Gastrocnemius medialis (tissue), 4 donors: ENCODE results near the gene PKN1. TPM values are rescaled to one million over a fixed set of nuclear protein-coding genes. Genes with fewer than 3 reads are reported as not detected.

ENCODE experiments used
- ATAC-seq, 2 donors: fragments of 150-250 bp; one replicate each; pipeline ENCODE4 v1.9.1; 2016
- DNase-seq, 2 donors: peaks; one replicate each; pipeline ENCODE4 v3.0.0-alpha.2; 2019
- H3K27ac ChIP-seq, 4 donors: fragments of 200-600 bp; sonication (generic); 1 replicate in 1 of 4; 2 replicates in 3 of 4; pipeline ENCODE4 v1.5.1; 2016 to 2018; ENCODE audit warnings: mild to moderate bottlenecking in 2 of 4, moderate library complexity in 1 of 4
- H3K27me3 ChIP-seq, 3 donors: fragments of 200-600 bp; sonication (generic) in 2 of 3; 1 replicate in 1 of 3; 2 replicates in 2 of 3; pipeline versions ENCODE4 v1.5.1 to v1.6.0; 2016 to 2019; ENCODE audit warnings: mild to moderate bottlenecking in 1 of 3, moderate library complexity in 1 of 3
- H3K36me3 ChIP-seq, 2 donors: fragments of 200-600 bp; sonication (generic) in 1 of 2; one replicate each; pipeline ENCODE4 v1.5.1; 2017 to 2018
- H3K4me1 ChIP-seq, 2 donors: fragments of 200-600 bp; sonication (generic) in 1 of 2; one replicate each; pipeline ENCODE4 v1.5.1; 2016 to 2017; ENCODE audit warnings: mild to moderate bottlenecking in 2 of 2
- H3K4me3 ChIP-seq, 4 donors: fragments of 200-600 bp; sonication (generic) in 3 of 4; 1 replicate in 1 of 4; 2 replicates in 3 of 4; pipeline ENCODE4 v1.5.1; 2016 to 2019; ENCODE audit warnings: mild to moderate bottlenecking in 2 of 4
- H3K9me3 ChIP-seq, 3 donors: fragments of 200-600 bp; sonication (generic) in 2 of 3; 1 replicate in 1 of 3; 2 replicates in 2 of 3; pipeline ENCODE4 v1.5.1; 2016 to 2019
- CTCF ChIP-seq, 5 experiments: fragments of 450-650 bp in 3 of 5; fragments of 200-600 bp in 2 of 5; sonication (generic) in 2 of 5; IDR thresholded peaks in 4 of 5; conservative IDR thresholded peaks in 1 of 5; 1 replicate in 4 of 5; 2 replicates in 1 of 5; pipeline ENCODE4 v1.5.1; 2016 to 2019; ENCODE audit warnings: antibody characterized with exemption in 5 of 5, mild to moderate bottlenecking in 3 of 5, moderate library complexity in 3 of 5
- POLR2A ChIP-seq, 2 donors: fragments of 450-650 bp; IDR thresholded peaks; one replicate each; pipeline ENCODE4 v1.6.1; 2017; ENCODE audit warnings: antibody characterized with exemption in 2 of 2, mild to moderate bottlenecking in 2 of 2, moderate library complexity in 2 of 2
- in situ Hi-C, 4 donors: fragments of 200-750 bp; cut with MboI; loops; one replicate each; pipeline versions ENCODE4 v1.15.0 to v1.8.0; 2017; ENCODE audit warnings: low sequenced_read_pairs in 4 of 4
- intact Hi-C: fragments of 100-400 bp; cut with DNase I; formaldehyde crosslinking; loops from one replicate; pipeline ENCODE4 v1.15.1; 2023; ENCODE audit warnings: low total_unique reads
- total RNA-seq, 4 donors: library from RNA; depleted of rRNA; stranded (reverse); fragments of >200 nt; gene quantifications; one replicate each; pipeline versions ENCODE4 v1.1.0 to v1.2.3, GENCODE V29; 2016

PKN1 gene
- total RNA-seq, 4 donors from 2014 or later: 52.1 to 130 (median 81.3) TPM

GRCh38 chr19:14479975-14480699 is 47.0 kb downstream of the PKN1 start:
- Histone ChIP-seq H3K4me1 (peaks cover 0 to 7% of the 10 kb centered on the region in 2 donors), H3K27me3 (peaks cover 7 to 16% (median 16%) of the 10 kb centered on the region in 3 donors), H3K27ac (no peak overlapping the region), H3K4me3 (no peak overlapping the region), H3K9me3 (no peaks in the 10 kb centered on the region), H3K36me3 (peaks cover 0 to 29% of the 10 kb centered on the region in 2 donors)
- in situ Hi-C loops (no loop called here), intact Hi-C loops (no loop called here)
- no peak for TF ChIP-seq POLR2A (IDR thresholded peaks at IDR 0.05)
- peak in 4 of 5 experiments; percentile 51 to 76 (median 66) for TF ChIP-seq CTCF (IDR thresholded peaks at IDR 0.05 in 4 of 5, conservative IDR thresholded peaks at IDR 0.05 in 1 of 5)
- DNase-seq (no peak), ATAC-seq (no peak)

- peaks cover 0 to 29% of the 10 kb centered on the region in 2 donors for H3K36me3 ChIP-seq
- H3K27me3 ChIP-seq: peaks cover 1 to 11% (median 10%) of the 10 kb centered on the region in 3 donors
- DNase-seq: no peak
- no peaks in the 10 kb centered on the region for H3K9me3 ChIP-seq
- H3K4me3 ChIP-seq: no peak overlapping the region
- no peak for ATAC-seq
- in situ Hi-C loops: no loop called here
- peaks cover 0 to 2% of the 10 kb centered on the region in 2 donors for H3K4me1 ChIP-seq
- TF ChIP-seq POLR2A (IDR thresholded peaks at IDR 0.05): no peak
- H3K27ac ChIP-seq: no peak overlapping the region
- intact Hi-C loops: no loop called here
Measured at GRCh38 chr19:14480700-14481079, 47.6 kb downstream of the PKN1 start.

- Histone ChIP-seq H3K27me3 (peaks cover 0 to 5% (median under 1%) of the 10 kb centered on the region in 3 donors), H3K27ac (no peak overlapping the region), H3K36me3 (peaks cover 0 to 29% of the 10 kb centered on the region in 2 donors), H3K9me3 (no peaks in the 10 kb centered on the region), H3K4me1 (no peaks in the 10 kb centered on the region), H3K4me3 (no peak overlapping the region)
- no peak for DNase-seq
- in situ Hi-C loops (no loop called here), intact Hi-C loops (no loop called here)
- no peak for TF ChIP-seq CTCF (IDR thresholded peaks at IDR 0.05 in 4 of 5, conservative IDR thresholded peaks at IDR 0.05 in 1 of 5)
- no peak for TF ChIP-seq POLR2A (IDR thresholded peaks at IDR 0.05)
- ATAC-seq: no peak
Measured at GRCh38 chr19:14482172-14482941, 49.3 kb downstream of the PKN1 start.

GRCh38 chr19:14487370-14488125 is 54.4 kb downstream of the PKN1 start:
- no peaks in the 10 kb centered on the region for H3K9me3 ChIP-seq
- ATAC-seq (no peak), DNase-seq (no peak)
- H3K4me1 ChIP-seq: no peaks in the 10 kb centered on the region
- intact Hi-C loops (no loop called here), in situ Hi-C loops (no loop called here)
- H3K4me3 ChIP-seq: no peak overlapping the region
- peaks cover 0 to 21% of the 10 kb centered on the region in 2 donors for H3K36me3 ChIP-seq
- TF ChIP-seq CTCF (IDR thresholded peaks at IDR 0.05 in 4 of 5, conservative IDR thresholded peaks at IDR 0.05 in 1 of 5) (no peak), POLR2A (IDR thresholded peaks at IDR 0.05) (no peak)
- H3K27ac ChIP-seq: no peak overlapping the region
- no peaks in the 10 kb centered on the region for H3K27me3 ChIP-seq
